HEK293T (cell line): ENCODE measurements around the gene PIK3R5.

Source experiments
- FOXM1 ChIP-seq: fragments of 450-650 bp; IDR thresholded peaks from 2 replicates; pipeline ENCODE4 v1.6.1; 2017; ENCODE audit warnings: mild to moderate bottlenecking, borderline replicate concordance
- SP1 ChIP-seq: fragments of 450-650 bp; IDR thresholded peaks from 2 replicates; pipeline ENCODE4 v1.6.1; 2017
- TARDBP ChIP-seq: fragments of 450-650 bp; IDR thresholded peaks from 2 replicates; pipeline ENCODE4 v1.6.1; 2016
- ZNF384 ChIP-seq: fragments of 450-650 bp; IDR thresholded peaks from 2 replicates; pipeline ENCODE4 v1.6.1; 2016

DNA sequence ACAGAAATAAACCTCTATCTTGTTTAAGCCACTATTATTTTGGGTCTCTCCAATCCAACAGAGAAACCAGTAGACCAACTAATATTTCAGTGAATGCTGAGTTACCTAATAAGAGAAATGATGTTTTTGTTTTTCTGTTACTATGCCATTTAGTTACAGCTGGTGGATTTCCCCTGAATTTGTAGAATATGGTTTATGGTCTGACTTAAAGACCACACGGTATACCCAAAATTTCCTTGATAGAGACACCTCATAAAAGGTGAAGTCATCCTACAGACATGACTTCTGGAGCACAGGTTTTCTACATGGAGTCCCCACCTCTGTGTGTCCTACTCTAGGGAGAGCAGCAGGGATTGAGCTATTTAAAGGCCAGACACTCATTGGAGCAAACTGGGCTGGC is 13.3 kb downstream of the PIK3R5 start:
- TF ChIP-seq ZNF384 (no peak), TARDBP (no peak), SP1 (no peak), FOXM1 (no peak)
